ENCODE results near the gene ADAMTS10. TPM values are rescaled to one million over a fixed set of nuclear protein-coding genes. Genes with fewer than 3 reads are reported as not detected.
"Not testable (repeated sequence)": the region's sequence is repeated elsewhere in the genome, so short reads cannot be mapped to it uniquely, and the experiment has no call there.

Gene ADAMTS10
- total RNA-seq, 2 experiments from 2014 or later: 67.5 to 72.9 TPM

- ATAC-seq (ENCODE audit: poor library complexity) (no peak), DNase-seq (no peak)
- H3K4me3 ChIP-seq (ENCODE audit: low read length): no peak overlapping the region
- intact Hi-C loops (cut with DNase I, micrococcal nuclease): no loop called here
- no peaks in the 10 kb centered on the region for H3K9me3 ChIP-seq (ENCODE audit: control insufficient read depth in 1 of 2, insufficient read depth in 1 of 2, low read length in 2 of 2)
- H3K27me3 Mint-ChIP-seq: no peaks in the 10 kb centered on the region
- no peaks in the 10 kb centered on the region for H3K36me3 ChIP-seq (ENCODE audit: insufficient read depth, low read length)
- H3K9me3 Mint-ChIP-seq: peaks cover 2% of the 10 kb centered on the region
- CTCF ChIA-PET: no interaction called here
- H3K36me3 Mint-ChIP-seq (ENCODE audit: low read depth): no peaks in the 10 kb centered on the region
- H3K27me3 ChIP-seq (ENCODE audit: control insufficient read depth in 1 of 2, insufficient read depth in 2 of 2, low read length in 2 of 2): no peaks in the 10 kb centered on the region
- no peak overlapping the region for H3K4me3 Mint-ChIP-seq
- no peaks in the 10 kb centered on the region for H3K4me1 ChIP-seq (ENCODE audit: insufficient read depth, low read length)
- no peak for TF ChIP-seq CTCF (IDR thresholded peaks at IDR 0.05)
- H3K4me1 Mint-ChIP-seq (ENCODE audit: low read depth): no peaks in the 10 kb centered on the region
- H3K27ac ChIP-seq (ENCODE audit: low read depth in 1 of 2, low read length in 2 of 2): no peak overlapping the region
- H3K27ac Mint-ChIP-seq: no peak overlapping the region
- POLR2A ChIA-PET: no interaction called here
Measured at GRCh38 chr19:8626842-8627241, 16.3 kb upstream of the ADAMTS10 start.

- H3K4me1 ChIP-seq (ENCODE audit: insufficient read depth, low read length); H3K36me3 Mint-ChIP-seq (ENCODE audit: low read depth); ATAC-seq (ENCODE audit: poor library complexity); intact Hi-C loops (cut with DNase I, micrococcal nuclease); H3K4me1 Mint-ChIP-seq (ENCODE audit: low read depth); H3K36me3 ChIP-seq (ENCODE audit: insufficient read depth, low read length); DNase-seq; H3K27me3 Mint-ChIP-seq; H3K27ac Mint-ChIP-seq; H3K4me3 ChIP-seq (ENCODE audit: low read length); H3K4me3 Mint-ChIP-seq; H3K9me3 ChIP-seq (ENCODE audit: control insufficient read depth in 1 of 2, insufficient read depth in 1 of 2, low read length in 2 of 2); H3K27me3 ChIP-seq (ENCODE audit: control insufficient read depth in 1 of 2, insufficient read depth in 2 of 2, low read length in 2 of 2); H3K9me3 Mint-ChIP-seq; H3K27ac ChIP-seq (ENCODE audit: low read depth in 1 of 2, low read length in 2 of 2); CTCF ChIA-PET: not testable (repeated sequence)
- POLR2A ChIA-PET: interaction anchor here (0.7 kb wide), 1 partner anchor 42 kb away, joined by 3 read pairs; no protein-coding TSS in a partner anchor
Measured at GRCh38 chr19:8622886-8623285, 12.4 kb upstream of the ADAMTS10 start.

- Histone ChIP-seq H3K4me1 (ENCODE audit: insufficient read depth, low read length) (peaks cover 9% of the 10 kb centered on the region), H3K4me3 (ENCODE audit: low read length) (no peak overlapping the region), H3K36me3 (ENCODE audit: insufficient read depth, low read length) (no peaks in the 10 kb centered on the region), H3K9me3 (ENCODE audit: control insufficient read depth in 1 of 2, insufficient read depth in 1 of 2, low read length in 2 of 2) (peaks cover 0 to 4% of the 10 kb centered on the region in 2 experiments), H3K27me3 (ENCODE audit: control insufficient read depth in 1 of 2, insufficient read depth in 2 of 2, low read length in 2 of 2) (no peaks in the 10 kb centered on the region), H3K27ac (ENCODE audit: low read depth in 1 of 2, low read length in 2 of 2) (no peak overlapping the region)
- H3K36me3 Mint-ChIP-seq (ENCODE audit: low read depth): no peaks in the 10 kb centered on the region
- peaks cover 2% of the 10 kb centered on the region for H3K9me3 Mint-ChIP-seq
- CTCF ChIA-PET: no interaction called here
- H3K27me3 Mint-ChIP-seq: peaks cover 7% of the 10 kb centered on the region
- ATAC-seq (ENCODE audit: poor library complexity) (no peak), DNase-seq (no peak)
- H3K4me1 Mint-ChIP-seq (ENCODE audit: low read depth): peaks cover 11% of the 10 kb centered on the region
- TF ChIP-seq CTCF (IDR thresholded peaks at IDR 0.05): no peak
- no peak overlapping the region for H3K27ac Mint-ChIP-seq
- no peak overlapping the region for H3K4me3 Mint-ChIP-seq
- POLR2A ChIA-PET: no interaction called here
- intact Hi-C loops (cut with DNase I, micrococcal nuclease): loop anchor here in 1 of 2 experiments (5.0 kb wide), 1 partner anchor 36 kb away; no protein-coding TSS in a partner anchor
Measured at GRCh38 chr19:8618751-8619150, 8.2 kb upstream of the ADAMTS10 start.

GRCh38 chr19:8617984-8618383 lies 7.5 kb upstream of the ADAMTS10 start:
- DNase-seq (no peak), ATAC-seq (ENCODE audit: poor library complexity) (no peak)
- H3K4me3 Mint-ChIP-seq: no peak overlapping the region
- Histone ChIP-seq H3K36me3 (ENCODE audit: insufficient read depth, low read length) (no peaks in the 10 kb centered on the region), H3K27me3 (ENCODE audit: control insufficient read depth in 1 of 2, insufficient read depth in 2 of 2, low read length in 2 of 2) (no peaks in the 10 kb centered on the region), H3K27ac (ENCODE audit: low read depth in 1 of 2, low read length in 2 of 2) (no peak overlapping the region), H3K4me1 (ENCODE audit: insufficient read depth, low read length) (peaks cover 9% of the 10 kb centered on the region), H3K9me3 (ENCODE audit: control insufficient read depth in 1 of 2, insufficient read depth in 1 of 2, low read length in 2 of 2) (peaks cover 0 to 4% of the 10 kb centered on the region in 2 experiments), H3K4me3 (ENCODE audit: low read length) (no peak overlapping the region)
- intact Hi-C loops (cut with DNase I, micrococcal nuclease): loop anchor here in 1 of 2 experiments (5.0 kb wide), 1 partner anchor 36 kb away; no protein-coding TSS in a partner anchor
- H3K9me3 Mint-ChIP-seq: peaks cover 2% of the 10 kb centered on the region
- POLR2A ChIA-PET: interaction anchor here (1.2 kb wide), 1 partner anchor 24 kb away, joined by 4 read pairs; no protein-coding TSS in a partner anchor
- peaks cover 7% of the 10 kb centered on the region for H3K27me3 Mint-ChIP-seq
- no peak overlapping the region for H3K27ac Mint-ChIP-seq
- peaks cover 11% of the 10 kb centered on the region for H3K4me1 Mint-ChIP-seq (ENCODE audit: low read depth)
- CTCF ChIA-PET: no interaction called here
- H3K36me3 Mint-ChIP-seq (ENCODE audit: low read depth): no peaks in the 10 kb centered on the region
- no peak for TF ChIP-seq CTCF (IDR thresholded peaks at IDR 0.05)

- H3K27ac ChIP-seq (ENCODE audit: low read depth in 1 of 2, low read length in 2 of 2); H3K27me3 Mint-ChIP-seq; H3K27me3 ChIP-seq (ENCODE audit: control insufficient read depth in 1 of 2, insufficient read depth in 2 of 2, low read length in 2 of 2); DNase-seq; H3K9me3 ChIP-seq (ENCODE audit: control insufficient read depth in 1 of 2, insufficient read depth in 1 of 2, low read length in 2 of 2); H3K27ac Mint-ChIP-seq; H3K4me3 ChIP-seq (ENCODE audit: low read length); ATAC-seq (ENCODE audit: poor library complexity); H3K36me3 Mint-ChIP-seq (ENCODE audit: low read depth); H3K36me3 ChIP-seq (ENCODE audit: insufficient read depth, low read length); H3K9me3 Mint-ChIP-seq; H3K4me3 Mint-ChIP-seq: not testable (repeated sequence)
- ChIA-PET CTCF (interaction anchor here (2.7 kb wide), 1 partner anchor 37 kb away, joined by 18 read pairs; no protein-coding TSS in a partner anchor), POLR2A (interaction anchor here (0.7 to 1.2 kb wide), 2 partner anchors 12 to 25 kb away, joined by 3 to 4 read pairs; no protein-coding TSS in a partner anchor)
- intact Hi-C loops (cut with DNase I, micrococcal nuclease): loop anchor here in 1 of 2 experiments (5.0 kb wide), 1 partner anchor 35 kb away; no protein-coding TSS in a partner anchor
- peaks cover 13% of the 10 kb centered on the region for H3K4me1 ChIP-seq (ENCODE audit: insufficient read depth, low read length)
- peaks cover 17% of the 10 kb centered on the region for H3K4me1 Mint-ChIP-seq (ENCODE audit: low read depth)
Measured at GRCh38 chr19:8617325-8617724, 6.8 kb upstream of the ADAMTS10 start.

Data from CD4-positive, alpha-beta T cell (primary cell).